K562 (cell line): ENCODE measurements around the gene ZFAND6. TPM values are rescaled to one million over a fixed set of nuclear protein-coding genes. Genes with fewer than 3 reads are reported as not detected.

Experiments
- ATAC-seq: fragments of 200-7000 bp; cut with Tn5 transposase; 3 replicates; pipeline ENCODE4 v1.9.1; 2020; ENCODE audit warnings: moderate library complexity
- BruUV-seq: library from RNA; stranded (reverse); fragments of 400-500 nt; replicated peaks from 2 replicates; lab custom pipeline; 2021; lab: Mats Ljungman, UMichigan
- CTCF ChIA-PET: fragments of 300-600 bp; formaldehyde crosslinking; extraction: SDS; loops from one replicate; lab custom pipeline; 2021; ENCODE audit warnings: low intra/inter-chr PET ratio; lab: Yijun Ruan, JAX
- POLR2A ChIA-PET: fragments of 300-600, 350-650 bp; sonication (Branson Sonifier 250); formaldehyde crosslinking; extraction: SDS; loops from one replicate; lab custom pipeline; 2021; ENCODE audit warnings: antibody characterized with exemption, inconsistent platforms; lab: Yijun Ruan, JAX
- DNase-seq, 4 experiments: peaks; one replicate each; pipeline versions ENCODE4 v3.0.0 to v3.0.0-alpha.2; 2011 to 2018; ENCODE audit warnings: low spot score in 3 of 4, mixed read lengths in 3 of 4; ENCODE audit errors: extremely low read depth in 1 of 4
- FAIRE-seq: peaks from 2 replicates; lab custom pipeline; 2011; peaks lifted over from hg19 to GRCh38; lab: Jason Lieb, UNC
- H2AFZ ChIP-seq: 2 replicates; pipeline ENCODE4 v1.6.0; 2011; ENCODE audit warnings: low read depth, low read length, control low read depth, inconsistent platforms
- H3K27ac ChIP-seq: fragments of 200-600 bp; 3 replicates; pipeline ENCODE4 v1.8.0; 2011; ENCODE audit warnings: low read depth, mild to moderate bottlenecking, control low read depth, inconsistent platforms, low read length, moderate library complexity, mixed read lengths; ENCODE audit errors: extremely low read depth
- H3K27me3 ChIP-seq, 2 experiments: fragments of 300-600 bp in 1 of 2; 2 replicates in 1 of 2; 3 replicates in 1 of 2; pipeline versions ENCODE4 v1.6.0 to v1.8.0; 2011; ENCODE audit warnings: inconsistent platforms in 2 of 2, low read length in 2 of 2, mild to moderate bottlenecking in 1 of 2, mixed read lengths in 1 of 2, moderate library complexity in 1 of 2; ENCODE audit not compliant: control insufficient read depth in 2 of 2, insufficient read depth in 2 of 2
- H3K36me3 ChIP-seq: fragments of 300-600 bp; 3 replicates; pipeline ENCODE4 v1.8.0; 2011; ENCODE audit warnings: mild to moderate bottlenecking, low read length, inconsistent platforms; ENCODE audit not compliant: control insufficient read depth, insufficient read depth
- H3K4me1 ChIP-seq, 2 experiments: fragments of 200-600 bp in 1 of 2; replicated peaks in 1 of 2; 2 replicates in 1 of 2; 3 replicates in 1 of 2; pipeline versions ENCODE4 v1.5.1 to v1.8.0; 2011; ENCODE audit warnings: inconsistent platforms in 2 of 2, low read length in 2 of 2, mild to moderate bottlenecking in 1 of 2, mixed read lengths in 1 of 2, moderate library complexity in 1 of 2; ENCODE audit not compliant: control insufficient read depth in 2 of 2, insufficient read depth in 2 of 2
- H3K4me2 ChIP-seq: 2 replicates; pipeline ENCODE4 v1.6.1; 2011; ENCODE audit warnings: low read length, control low read depth, inconsistent platforms, mixed read lengths; ENCODE audit not compliant: insufficient read depth
- H3K4me3 ChIP-seq: fragments of 200-600 bp; sonication (generic), shearing (Covaris generic); 2 replicates; pipeline ENCODE4 v1.5.1; 2016; ENCODE audit warnings: control low read depth, inconsistent platforms
- H3K79me2 ChIP-seq: fragments of 200-600 bp; 3 replicates; pipeline ENCODE4 v1.8.0; 2011; ENCODE audit warnings: low read length, inconsistent platforms; ENCODE audit not compliant: control insufficient read depth, insufficient read depth
- H3K9ac ChIP-seq, 2 experiments: 2 replicates each; pipeline versions ENCODE4 v1.6.0 to v1.6.1; 2011; ENCODE audit warnings: low read depth in 2 of 2, low read length in 2 of 2, control low read depth in 1 of 2, inconsistent platforms in 1 of 2, mild to moderate bottlenecking in 1 of 2, mixed read lengths in 1 of 2; ENCODE audit not compliant: insufficient read depth in 1 of 2
- H3K9me1 ChIP-seq: one replicate; pipeline ENCODE4 v1.6.0; 2011; ENCODE audit warnings: inconsistent platforms, mild to moderate bottlenecking, low read length, moderate library complexity; ENCODE audit not compliant: control insufficient read depth, insufficient read depth
- H3K9me3 ChIP-seq: replicated peaks from 2 replicates; pipeline ENCODE4 v1.5.1; 2011; ENCODE audit warnings: low read depth, low read length, inconsistent platforms; ENCODE audit not compliant: control insufficient read depth, insufficient read depth
- H4K20me1 ChIP-seq: replicated peaks from 2 replicates; pipeline ENCODE4 v1.6.1; 2011; ENCODE audit warnings: low read length, inconsistent platforms, mixed read lengths; ENCODE audit not compliant: control insufficient read depth, insufficient read depth
- AFF1 ChIP-seq, 2 experiments: fragments of 450-650 bp; IDR thresholded peaks; 2 replicates each; pipeline ENCODE4 v1.6.1; 2018; ENCODE audit warnings: mild to moderate bottlenecking in 2 of 2, low read depth in 1 of 2; ENCODE audit not compliant: partially characterized antibody in 2 of 2
- FOXP1 ChIP-seq: sonication (generic); formaldehyde crosslinking; IDR thresholded peaks from 2 replicates; pipeline ENCODE4 v1.8.0; 2022; ENCODE audit warnings: mild to moderate bottlenecking, missing genetic modification reagents
- GABPB1 ChIP-seq: sonication (generic); formaldehyde crosslinking; IDR thresholded peaks from 2 replicates; pipeline ENCODE4 v1.8.0; 2022; ENCODE audit warnings: mild to moderate bottlenecking, missing genetic modification reagents
- HOXB6 ChIP-seq: fragments of 250-450 bp; sonication (Bioruptor Pico); IDR thresholded peaks from 2 replicates; pipeline ENCODE4 v1.5.1; 2022; ENCODE audit warnings: mild to moderate bottlenecking, borderline replicate concordance
- KDM1A ChIP-seq, 2 experiments: fragments of 450-650 bp; IDR thresholded peaks; 2 replicates each; pipeline ENCODE4 v1.6.1; 2016; ENCODE audit warnings: mild to moderate bottlenecking in 2 of 2
- NFATC3 ChIP-seq: fragments of 450-650 bp; IDR thresholded peaks from 2 replicates; pipeline ENCODE4 v1.6.1; 2017; ENCODE audit warnings: mild to moderate bottlenecking
- NONO ChIP-seq, 2 experiments: fragments of 200-400 bp in 1 of 2; fragments of 450-650 bp in 1 of 2; formaldehyde crosslinking in 1 of 2; IDR thresholded peaks; 2 replicates each; pipeline ENCODE4 v1.6.1; 2017; ENCODE audit warnings: low read depth in 2 of 2, mild to moderate bottlenecking in 2 of 2, moderate library complexity in 2 of 2, low read length in 1 of 2
- SAFB ChIP-seq: fragments of 200-400 bp; formaldehyde crosslinking; IDR thresholded peaks from 2 replicates; pipeline ENCODE4 v1.6.1; 2017; ENCODE audit warnings: low read depth, low read length, borderline replicate concordance
- ZHX1 ChIP-seq: fragments of 150-350 bp; conservative IDR thresholded peaks from 2 replicates; pipeline ENCODE4 v1.6.1; 2014; ENCODE audit warnings: low read length
- ZNF830 ChIP-seq: fragments of 250-450 bp; sonication (Bioruptor Pico); IDR thresholded peaks from 2 replicates; pipeline ENCODE4 v1.5.0; 2021; ENCODE audit warnings: mild to moderate bottlenecking
- WGBS: fragments of 100-300 bp; shearing (Covaris generic); methylation state at CpG from one replicate; pipeline ENCODE4 v1.1.6; 2016; ENCODE audit warnings: low coverage, mixed read lengths; ENCODE audit not compliant: insufficient coverage; ENCODE audit errors: missing lambda C conversion rate; 5-methylcytosine and 5-hydroxymethylcytosine counted together
- in situ Hi-C: fragments of 300-500 bp; cut with MboI; formaldehyde crosslinking; loops from 4 replicates; pipeline ENCODE4 v1.15.0; 2018; ENCODE audit warnings: inconsistent platforms, mixed read lengths
- intact Hi-C: fragments of 100-400 bp; cut with micrococcal nuclease; formaldehyde crosslinking; loops from 2 replicates; pipeline ENCODE4 v1.14.2; 2022
- polyA plus RNA-seq, 8 experiments: library from polyadenylated mRNA; depleted of rRNA in 4 of 8; stranded (reverse) in 5 of 8; unstranded in 3 of 8; fragments of >200 nt; fragmentation: Nextera tagmentation in 2 of 8; fragmentation: Illumina TruSeq in 1 of 8; extraction: Ambion mirVana in 2 of 8; extraction: Trizol in 1 of 8; gene quantifications; 2 replicates each; pipeline versions ENCODE4 v1.2.1 to v1.2.3, GENCODE V29; 2011 to 2014; ENCODE audit warnings: inconsistent platforms in 1 of 8, missing spikeins in 1 of 8
- total RNA-seq, 7 experiments: library from RNA; depleted of rRNA in 6 of 7; stranded (reverse); fragments of >200 nt in 6 of 7; fragmentation: Illumina TruSeq in 2 of 7; extraction: Trizol in 2 of 7; gene quantifications; 2 replicates each; pipeline versions ENCODE4 v1.2.1 to v1.2.3, GENCODE V29; 2011 to 2021; ENCODE audit warnings: low replicate concordance in 1 of 7
- TF ChIP-seq, protein P1 (sequence below): fragments of 150-350 bp; IDR thresholded peaks from 2 replicates; pipeline ENCODE4 v1.6.1; 2014; ENCODE audit warnings: low read depth, mild to moderate bottlenecking, low read length, borderline replicate concordance

Gene ZFAND6
- total and polyA plus RNA-seq, 9 of the 15 experiments (the other 6 are each of a cell fraction or from before 2014, with no cell fraction given), result 53.9 to 206 (median 88.9) TPM

- TF ChIP-seq, protein P1, sequence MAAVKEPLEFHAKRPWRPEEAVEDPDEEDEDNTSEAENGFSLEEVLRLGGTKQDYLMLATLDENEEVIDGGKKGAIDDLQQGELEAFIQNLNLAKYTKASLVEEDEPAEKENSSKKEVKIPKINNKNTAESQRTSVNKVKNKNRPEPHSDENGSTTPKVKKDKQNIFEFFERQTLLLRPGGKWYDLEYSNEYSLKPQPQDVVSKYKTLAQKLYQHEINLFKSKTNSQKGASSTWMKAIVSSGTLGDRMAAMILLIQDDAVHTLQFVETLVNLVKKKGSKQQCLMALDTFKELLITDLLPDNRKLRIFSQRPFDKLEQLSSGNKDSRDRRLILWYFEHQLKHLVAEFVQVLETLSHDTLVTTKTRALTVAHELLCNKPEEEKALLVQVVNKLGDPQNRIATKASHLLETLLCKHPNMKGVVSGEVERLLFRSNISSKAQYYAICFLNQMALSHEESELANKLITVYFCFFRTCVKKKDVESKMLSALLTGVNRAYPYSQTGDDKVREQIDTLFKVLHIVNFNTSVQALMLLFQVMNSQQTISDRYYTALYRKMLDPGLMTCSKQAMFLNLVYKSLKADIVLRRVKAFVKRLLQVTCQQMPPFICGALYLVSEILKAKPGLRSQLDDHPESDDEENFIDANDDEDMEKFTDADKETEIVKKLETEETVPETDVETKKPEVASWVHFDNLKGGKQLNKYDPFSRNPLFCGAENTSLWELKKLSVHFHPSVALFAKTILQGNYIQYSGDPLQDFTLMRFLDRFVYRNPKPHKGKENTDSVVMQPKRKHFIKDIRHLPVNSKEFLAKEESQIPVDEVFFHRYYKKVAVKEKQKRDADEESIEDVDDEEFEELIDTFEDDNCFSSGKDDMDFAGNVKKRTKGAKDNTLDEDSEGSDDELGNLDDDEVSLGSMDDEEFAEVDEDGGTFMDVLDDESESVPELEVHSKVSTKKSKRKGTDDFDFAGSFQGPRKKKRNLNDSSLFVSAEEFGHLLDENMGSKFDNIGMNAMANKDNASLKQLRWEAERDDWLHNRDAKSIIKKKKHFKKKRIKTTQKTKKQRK, result no peak
- no peak for TF ChIP-seq GABPB1 (CRISPR knock-in tag)
Observed at GRCh38 chr15:80034629-80035028, 24.8 kb upstream of the ZFAND6 start (continued).

- BruUV-seq, result no TSS peak
- Histone ChIP-seq H3K9me1 (no peaks in the 10 kb centered on the region), H3K4me1 (peaks cover 10% of the 10 kb centered on the region in 2 experiments; a peak in 3 of 5 replicates), H2AFZ (no peak overlapping the region), H3K4me3 (no peak overlapping the region), H3K27ac (no peak overlapping the region), H3K9me3 (no peaks in the 10 kb centered on the region), H4K20me1 (no peaks in the 10 kb centered on the region), H3K79me2 (no peaks in the 10 kb centered on the region), H3K27me3 (no peaks in the 10 kb centered on the region), H3K4me2 (no peak overlapping the region), H3K9ac (no peak overlapping the region), H3K36me3 (no peaks in the 10 kb centered on the region)
- DNase-seq (no peak), FAIRE-seq (no peak), ATAC-seq (no peak)
- POLR2A ChIA-PET, result interaction anchor here (0.7 kb wide), 1 partner anchor 237 kb away, joined by 3 read pairs; no protein-coding TSS in a partner anchor
- in situ Hi-C loops, result no loop called here
- CTCF ChIA-PET, result no interaction called here
- intact Hi-C loops, result no loop called here
- WGBS, result 31% methylated on average over 1 of the region's 1 CpG
- TF ChIP-seq ZHX1 (no peak), ZNF830 (no peak), NFATC3 (no peak), AFF1 (IDR thresholded peaks at IDR 0.05; ENCODE audit: low read depth in 1 of 2, partially characterized antibody in 2 of 2) (no peak), SAFB (no peak), HOXB6 (CRISPR knock-in tag) (no peak), FOXP1 (CRISPR knock-in tag) (no peak), NONO (IDR thresholded peaks at IDR 0.05; ENCODE audit: low read depth in 2 of 2, low read length in 1 of 2) (no peak), KDM1A (IDR thresholded peaks at IDR 0.05) (no peak)
Observed at GRCh38 chr15:80036071-80036470, 23.4 kb upstream of the ZFAND6 start.
